CD4-positive, alpha-beta T cell treated with Interleukin-6 at 100 ng/mL for 8 hours (primary cell): ENCODE measurements around the gene USP10.
"Not testable (repeated sequence)": the region's sequence is repeated elsewhere in the genome, so short reads cannot be mapped to it uniquely, and the experiment has no call there.

ENCODE experiments used
- DNase-seq: peaks from one replicate; pipeline ENCODE4 v3.0.0-alpha.2; 2020; ENCODE audit warnings: mixed read lengths, low spot score

Gene USP10

DNA sequence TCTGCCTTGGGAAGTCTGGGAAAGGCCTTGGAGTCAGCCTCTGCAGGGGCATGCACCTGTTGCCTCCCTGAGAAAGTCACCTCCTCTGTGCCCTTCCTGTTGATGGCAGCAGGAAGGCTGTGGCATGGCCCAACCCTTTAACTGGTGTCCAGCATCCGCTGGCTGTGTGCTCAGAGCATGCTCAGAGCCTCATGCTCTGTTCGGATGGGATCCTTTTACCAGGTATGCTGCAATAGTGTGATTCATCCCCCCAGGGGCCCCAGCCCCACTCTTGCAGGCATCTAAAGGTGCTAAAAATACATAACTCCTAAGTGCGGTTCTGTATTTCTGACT lies 26.6 kb upstream of the USP10 start:
- no peak for DNase-seq

DNA sequence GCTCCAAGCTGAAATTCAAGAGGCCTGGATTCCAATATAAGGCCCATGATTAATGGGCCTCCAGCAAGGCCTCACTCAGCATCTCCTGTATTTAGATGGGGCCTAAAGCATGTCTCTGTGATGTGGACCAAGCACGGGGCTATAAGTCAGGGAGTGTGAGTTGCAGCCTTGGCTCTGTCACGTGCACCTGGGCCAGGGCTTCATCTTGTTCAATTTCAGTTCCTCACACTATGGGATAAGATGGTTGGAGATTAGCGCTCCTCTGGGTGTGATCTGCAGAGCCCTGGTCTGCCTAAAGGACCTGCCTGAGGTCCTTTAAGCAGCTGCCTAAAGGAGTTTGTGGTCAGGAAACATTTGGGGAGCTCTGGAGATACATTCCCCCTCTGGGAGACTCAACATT lies 26.2 kb upstream of the USP10 start:
- DNase-seq: no peak

DNA sequence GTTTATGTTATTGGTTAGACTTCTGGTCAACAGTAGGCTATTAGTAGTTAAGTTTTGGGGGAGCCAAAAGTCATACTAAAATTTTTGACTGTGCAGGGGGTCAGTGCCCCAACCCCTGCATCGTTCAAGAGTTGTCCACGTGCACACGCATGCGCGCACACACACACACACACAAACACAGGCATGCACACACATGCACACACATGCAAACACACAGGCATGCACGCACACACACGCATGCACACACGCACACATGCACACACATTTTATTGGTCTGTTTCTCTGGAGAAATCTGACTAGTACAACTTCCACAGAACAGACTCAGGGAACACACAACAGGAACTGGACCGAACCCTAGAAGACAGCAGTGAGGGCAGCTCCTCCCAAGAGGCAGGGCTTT lies 24.4 kb upstream of the USP10 start:
- no peak for DNase-seq

DNA sequence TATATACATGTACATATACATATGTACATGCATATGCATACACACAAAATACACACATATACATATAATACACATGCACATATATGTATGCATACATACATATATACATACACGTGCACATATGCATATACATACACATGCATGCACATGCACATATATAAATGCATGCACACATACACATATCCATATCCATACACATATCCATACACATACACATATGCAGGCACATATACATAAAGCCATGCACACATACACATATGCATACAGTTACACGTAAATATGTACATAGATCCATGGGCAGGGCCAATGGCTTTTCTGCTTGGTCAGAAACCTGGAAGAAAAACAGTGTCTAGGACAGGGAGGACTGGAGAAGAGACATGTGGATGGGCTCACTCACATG lies 23.9 kb upstream of the USP10 start:
- no peak for DNase-seq

GRCh38 chr16:84677017-84677803 lies 22.6 kb upstream of the USP10 start:
- DNase-seq: no peak

DNA sequence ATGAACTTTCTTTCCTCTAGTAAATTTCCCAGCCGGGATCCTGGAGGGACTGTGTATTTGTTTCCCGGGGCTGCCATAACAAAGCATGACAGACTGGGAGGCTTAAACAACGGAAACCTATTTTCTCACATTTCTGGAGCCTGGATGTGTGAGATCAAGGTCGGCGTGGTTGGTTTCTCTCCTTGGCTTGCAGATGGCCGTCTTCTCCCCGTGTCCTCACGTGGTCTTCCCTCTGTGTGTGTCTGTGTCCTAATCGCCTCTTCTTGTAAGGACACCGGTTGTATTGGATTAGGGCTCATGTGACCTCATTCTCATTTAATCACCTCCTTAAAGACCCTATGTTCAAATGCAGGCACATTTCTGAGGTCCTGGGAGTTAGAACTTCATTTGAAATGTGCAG lies 22.0 kb upstream of the USP10 start:
- no peak for DNase-seq

- DNase-seq: no peak
These were observed 21.3 kb upstream of the USP10 start for GRCh38 chr16:84678541-84678940.

- DNase-seq: no peak
These were observed 19.5 kb upstream of the USP10 start for GRCh38 chr16:84680165-84680842.

- DNase-seq: no peak
These were observed 18.8 kb upstream of the USP10 start for GRCh38 chr16:84680843-84681629.

- DNase-seq: no peak
These were observed 15.9 kb upstream of the USP10 start for GRCh38 chr16:84683691-84684591.

DNA sequence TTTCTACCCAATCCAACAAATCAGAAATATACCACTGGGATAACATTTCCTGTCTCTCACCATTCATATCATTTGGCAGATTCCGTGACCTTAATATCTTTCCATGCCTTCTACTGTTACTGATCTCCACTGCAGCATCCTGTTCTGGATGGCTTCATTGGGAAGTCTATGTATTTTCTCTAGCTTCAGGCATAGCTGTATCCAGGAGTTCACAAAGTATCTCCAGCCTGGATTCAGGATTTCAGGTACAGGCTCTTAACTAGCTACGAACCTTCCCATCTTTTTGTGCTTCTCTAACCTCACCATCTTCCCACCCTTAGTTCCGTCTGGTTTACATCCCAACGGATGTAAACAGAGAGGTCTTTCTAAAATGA lies 15.2 kb upstream of the USP10 start:
- no peak for DNase-seq

DNA sequence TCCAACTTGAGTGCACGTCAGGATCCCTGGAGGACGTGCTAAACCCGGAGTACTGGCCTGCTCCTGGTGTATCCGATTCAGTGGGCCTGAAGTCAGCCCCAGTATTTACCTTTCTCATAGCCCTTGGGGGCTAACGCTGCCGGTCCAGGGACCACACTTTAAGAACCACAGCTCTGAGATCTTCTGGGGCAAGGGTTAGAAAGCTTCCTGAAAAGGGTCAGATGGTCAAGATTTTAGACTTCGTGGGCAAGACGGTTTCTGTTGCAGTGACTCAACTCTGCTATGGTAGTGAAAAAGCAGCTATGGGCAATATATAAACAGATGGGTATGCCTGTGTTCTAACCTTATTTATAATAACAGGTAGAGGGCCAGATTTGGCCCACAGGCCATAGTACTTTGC lies 14.6 kb upstream of the USP10 start:
- no peak for DNase-seq

DNA sequence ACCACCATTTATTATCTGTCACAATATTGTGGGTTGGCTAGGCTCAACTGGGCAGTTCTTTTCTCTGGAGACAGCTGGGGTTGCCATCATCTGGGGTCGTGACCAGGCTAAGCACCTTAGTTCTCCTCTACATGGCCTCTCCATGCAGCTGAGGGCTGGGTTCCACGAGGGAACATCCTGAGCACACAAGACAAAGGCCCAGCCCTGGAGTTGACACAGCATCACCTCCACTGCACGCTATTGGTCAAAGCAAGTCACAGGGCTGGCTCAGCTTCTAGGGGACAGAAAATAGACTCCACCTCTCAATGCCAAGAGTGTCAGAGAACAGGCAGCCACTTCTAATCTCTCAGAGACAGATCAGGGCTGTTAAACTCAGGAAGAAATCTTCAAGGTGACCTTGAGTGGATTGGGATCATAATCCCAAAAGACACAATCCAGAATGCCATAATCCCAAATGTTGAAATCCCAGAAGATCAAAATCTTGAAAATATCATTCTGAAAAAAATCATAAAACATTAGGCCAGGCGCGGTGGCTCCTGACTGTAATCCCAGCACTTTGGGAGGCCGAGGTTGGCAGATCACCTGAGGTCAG lies 13.0 kb upstream of the USP10 start:
- DNase-seq: no peak

DNA sequence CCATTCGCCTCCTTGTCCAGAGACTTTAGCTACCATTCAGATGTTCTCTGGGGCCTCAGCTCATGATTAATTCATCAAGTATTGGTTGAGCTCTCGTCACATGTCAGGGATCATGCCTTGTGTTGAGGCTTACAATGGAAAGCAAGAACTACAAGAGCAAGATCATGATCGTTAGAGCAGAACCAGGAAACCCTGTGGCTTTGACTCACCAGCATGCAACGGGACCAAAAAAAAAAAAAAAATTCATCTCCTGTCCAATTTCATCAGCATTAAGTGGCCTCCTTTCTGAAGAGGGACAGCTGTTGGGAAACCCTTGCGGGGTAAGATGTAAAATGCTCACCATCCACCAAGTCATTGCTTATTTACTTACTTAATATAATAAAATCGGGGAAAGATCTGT lies 12.1 kb upstream of the USP10 start:
- no peak for DNase-seq

DNA sequence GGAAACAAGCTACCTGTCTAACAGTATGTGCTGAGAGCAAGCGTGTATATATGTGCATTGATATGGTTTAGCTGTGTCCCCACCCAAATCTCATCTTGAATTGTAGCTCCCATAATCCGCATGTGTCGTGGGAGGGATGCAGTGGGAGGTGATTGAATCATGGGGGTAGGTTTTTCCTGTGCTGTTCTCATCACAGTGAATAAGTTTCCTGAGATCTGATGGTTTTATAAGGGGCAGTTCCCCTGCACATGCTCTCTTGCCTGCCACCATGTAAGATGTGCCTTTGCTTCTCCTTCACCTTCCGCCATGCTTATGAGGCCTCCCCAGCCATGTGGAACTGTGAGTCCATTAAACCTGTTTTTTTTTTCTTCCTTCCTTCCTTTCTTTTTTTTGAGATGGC lies 11.6 kb upstream of the USP10 start:
- not testable (repeated sequence) for DNase-seq

DNA sequence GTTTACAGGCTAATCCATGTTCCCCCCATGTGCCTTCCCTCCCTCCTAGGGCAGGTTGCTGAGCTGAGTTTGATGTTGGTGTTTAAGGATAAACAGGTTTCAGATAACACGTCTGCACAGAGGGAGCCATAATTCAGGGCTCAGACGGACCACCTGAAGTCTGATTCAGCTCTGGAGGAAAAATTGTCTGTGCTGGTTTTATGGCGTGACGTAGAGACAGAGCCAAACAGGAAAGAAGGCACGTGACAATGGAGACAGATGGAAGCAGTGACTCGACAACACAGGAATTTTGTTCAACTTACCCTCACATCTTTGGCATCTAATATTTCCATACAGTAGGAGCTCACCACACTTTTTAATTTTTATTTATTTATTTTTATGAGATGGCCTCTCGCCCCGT lies 10.7 kb upstream of the USP10 start:
- DNase-seq: no peak

- DNase-seq: no peak
These were observed 9.5 kb upstream of the USP10 start for GRCh38 chr16:84690088-84690819.

GRCh38 chr16:84692451-84693214 lies 7.2 kb upstream of the USP10 start:
- no peak for DNase-seq

DNA sequence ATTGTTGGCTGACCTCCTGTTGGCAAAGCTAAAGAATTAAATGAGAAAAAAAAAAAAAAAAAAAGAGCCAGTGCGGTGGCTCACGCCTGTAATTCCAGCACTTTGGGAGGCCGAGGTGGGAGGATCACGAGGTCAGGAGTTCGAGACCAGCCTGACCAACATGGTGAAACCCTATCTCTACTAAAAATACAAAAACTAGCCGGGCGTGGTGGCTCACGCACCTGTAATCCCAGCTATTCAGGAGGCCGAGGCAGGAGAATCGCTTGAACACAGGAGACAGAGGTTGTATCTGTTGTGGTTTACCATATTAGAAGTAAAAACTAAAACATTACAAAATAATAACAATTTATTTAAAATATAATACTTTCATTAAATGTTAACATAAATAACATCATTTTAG lies 5.9 kb upstream of the USP10 start:
- DNase-seq: not testable (repeated sequence)

DNA sequence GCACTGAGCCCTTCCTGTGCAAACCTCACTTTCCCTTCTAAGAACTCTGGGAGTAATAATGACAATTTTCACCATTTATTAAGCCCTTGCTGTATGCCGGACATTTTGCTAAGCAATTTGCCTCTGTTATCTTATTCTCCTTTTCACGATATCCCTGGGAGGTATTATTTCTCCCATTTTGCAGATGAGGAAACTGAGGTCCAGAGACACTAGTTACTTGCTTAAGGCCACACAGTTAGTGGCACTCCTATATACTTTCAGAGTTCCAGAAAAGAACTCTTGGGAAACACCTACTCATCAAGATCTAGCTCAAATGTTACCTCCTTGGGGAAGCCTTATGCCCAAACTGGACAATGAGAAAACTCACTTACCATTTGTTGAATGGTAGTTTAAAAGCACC lies 4.8 kb upstream of the USP10 start:
- DNase-seq: no peak
